CD4-positive, alpha-beta T cell treated with Interleukin-15 for 4 hours (primary cell): ENCODE measurements around the gene ADAP1.
"Not testable (repeated sequence)": the region's sequence is repeated elsewhere in the genome, so short reads cannot be mapped to it uniquely, and the experiment has no call there.

Source experiments
- DNase-seq: peaks from one replicate; pipeline ENCODE4 v3.0.0-alpha.2; 2020; ENCODE audit warnings: low spot score

The ADAP1 gene

GRCh38 chr7:974820-975681, 20.6 kb upstream of the ADAP1 start, which contains the start of gene COX19:
COX19 (minus strand) TSS chr7:975549; CDS start chr7:975509, 40 bp downstream.
- peak; percentile 89 for DNase-seq

GRCh38 chr7:974172-974571, 19.7 kb upstream of the ADAP1 start:
- peak; percentile 6 for DNase-seq

DNA sequence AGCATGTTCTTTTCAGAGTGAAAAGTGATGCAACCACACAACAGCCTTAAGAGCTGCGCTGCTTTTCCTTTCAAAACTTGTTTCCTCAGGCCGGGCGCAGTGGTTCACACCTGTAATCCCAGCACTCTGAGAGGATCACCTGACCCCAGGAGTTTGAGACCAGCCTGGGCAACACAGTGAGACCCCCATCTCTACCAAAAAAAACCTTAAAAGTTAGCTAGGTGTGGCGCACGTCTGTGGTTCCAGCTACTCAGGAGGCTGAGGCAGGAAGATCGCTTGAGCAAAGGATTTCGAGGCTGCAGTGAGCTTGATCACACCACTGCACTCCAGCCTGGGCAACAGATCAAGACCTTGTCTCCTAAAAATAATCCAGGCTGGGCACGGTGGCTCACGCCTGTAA, 18.8 kb upstream of the ADAP1 start:
- no peak for DNase-seq

- no peak for DNase-seq
Measured at GRCh38 chr7:972676-973309, 18.3 kb upstream of the ADAP1 start.

GRCh38 chr7:972110-972509, 17.6 kb upstream of the ADAP1 start:
- no peak for DNase-seq

- no peak for DNase-seq
Measured at GRCh38 chr7:970744-971143, 16.3 kb upstream of the ADAP1 start.

DNA sequence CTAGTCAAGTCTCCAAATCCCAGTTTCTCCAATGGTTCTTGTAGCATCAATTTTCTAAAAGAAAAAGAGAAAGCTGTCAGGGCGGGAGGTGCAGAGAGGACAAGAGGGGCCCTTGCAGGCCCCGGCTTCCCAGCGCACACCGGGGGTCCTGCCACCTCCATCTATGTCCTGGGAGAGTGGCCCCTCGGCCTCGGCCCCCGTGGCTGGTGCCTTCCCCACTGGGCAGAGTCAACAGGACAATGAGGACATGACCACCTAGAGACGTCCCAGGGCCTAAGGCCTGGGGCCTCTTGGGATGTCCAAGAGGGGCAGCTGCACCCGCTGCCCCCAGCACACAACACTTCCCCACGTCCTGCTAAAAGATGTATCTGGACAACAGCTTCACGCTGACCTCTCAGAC, 14.9 kb upstream of the ADAP1 start:
- no peak for DNase-seq

- DNase-seq = no peak
Measured at GRCh38 chr7:968205-969105, 14.0 kb upstream of the ADAP1 start.

- DNase-seq = no peak
Measured at GRCh38 chr7:967361-968082, 13.0 kb upstream of the ADAP1 start.

DNA sequence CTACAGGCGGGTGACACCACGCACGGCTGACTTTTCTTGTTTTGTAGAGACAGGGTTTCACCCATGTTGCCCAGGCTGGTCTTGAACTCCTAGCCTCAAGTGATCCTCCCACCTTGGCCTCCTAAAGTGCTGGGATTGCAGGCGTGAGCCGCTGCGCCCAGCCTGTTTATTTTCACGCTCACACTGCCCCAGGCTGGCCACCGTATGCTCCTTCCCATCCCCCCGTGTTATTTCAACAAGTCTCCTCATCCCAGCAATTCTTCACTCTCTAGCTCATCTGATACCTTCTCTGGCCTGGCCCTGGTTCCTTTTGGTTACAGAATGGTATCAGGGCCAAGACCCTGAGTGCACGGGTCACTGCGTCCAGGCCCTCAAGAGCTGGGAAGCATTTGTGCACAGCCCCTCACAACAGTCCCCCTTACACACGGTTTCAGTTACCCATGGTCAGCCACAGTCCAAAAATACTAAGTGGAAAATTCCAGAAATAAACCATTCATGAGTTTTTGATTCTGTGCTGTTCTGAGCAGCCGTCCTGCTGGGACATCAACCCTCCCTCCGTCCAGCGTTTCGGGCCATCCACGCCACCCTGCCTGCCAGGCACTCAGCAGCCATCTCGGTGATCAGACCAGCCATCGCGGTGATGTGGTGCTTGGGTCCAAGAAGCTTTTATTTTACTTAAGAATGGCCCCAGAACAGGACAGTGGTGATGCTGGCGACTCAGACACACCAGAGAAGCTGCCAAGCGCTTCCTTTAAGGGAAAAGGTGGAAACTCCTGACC, 12.0 kb upstream of the ADAP1 start:
- DNase-seq = no peak

GRCh38 chr7:964401-965231, 10.1 kb upstream of the ADAP1 start:
- no peak for DNase-seq

DNA sequence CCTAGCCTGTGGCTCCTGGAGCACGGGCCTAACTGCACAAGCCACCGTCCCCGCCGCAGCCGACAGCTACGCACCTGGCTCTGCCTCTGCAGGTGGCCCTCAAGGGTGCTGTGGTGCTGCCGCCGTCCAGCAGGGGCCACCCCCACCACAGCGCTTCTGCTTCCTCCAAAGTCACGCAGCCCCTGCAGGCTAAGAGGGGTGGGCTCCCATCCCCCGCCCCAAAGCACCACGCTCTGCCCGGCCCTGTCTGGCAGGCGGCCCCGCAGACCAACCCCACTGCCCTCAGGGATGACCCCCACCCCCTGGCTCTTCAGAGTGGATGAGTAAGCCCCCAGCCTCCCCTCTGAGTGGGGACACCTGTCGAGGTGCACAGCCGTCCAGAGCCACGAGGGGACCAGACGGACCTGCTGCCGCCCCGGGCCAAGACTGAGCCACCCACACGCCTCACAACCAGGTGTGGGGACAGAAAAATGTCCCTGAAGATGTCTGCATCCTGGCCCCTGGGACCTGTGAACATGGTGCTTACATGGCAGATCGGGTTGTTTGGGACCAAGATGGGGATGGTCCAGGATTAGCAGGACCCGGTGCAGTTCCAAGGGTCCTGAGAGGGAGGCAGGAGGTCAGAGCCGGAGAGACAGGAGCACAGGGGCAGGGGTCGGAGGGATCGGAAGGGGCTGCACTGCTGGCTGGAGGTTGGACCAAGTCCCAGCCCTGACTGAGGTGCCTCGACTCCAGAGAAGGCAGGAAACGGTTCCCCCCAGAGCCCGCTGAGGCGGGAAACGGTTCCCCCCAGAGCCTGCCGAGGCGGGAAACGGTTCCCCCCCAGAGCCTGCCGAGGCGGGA, 9.0 kb upstream of the ADAP1 start:
- peak; percentile 9 for DNase-seq

GRCh38 chr7:962401-963081, 8.1 kb upstream of the ADAP1 start:
- DNase-seq = no peak

DNA sequence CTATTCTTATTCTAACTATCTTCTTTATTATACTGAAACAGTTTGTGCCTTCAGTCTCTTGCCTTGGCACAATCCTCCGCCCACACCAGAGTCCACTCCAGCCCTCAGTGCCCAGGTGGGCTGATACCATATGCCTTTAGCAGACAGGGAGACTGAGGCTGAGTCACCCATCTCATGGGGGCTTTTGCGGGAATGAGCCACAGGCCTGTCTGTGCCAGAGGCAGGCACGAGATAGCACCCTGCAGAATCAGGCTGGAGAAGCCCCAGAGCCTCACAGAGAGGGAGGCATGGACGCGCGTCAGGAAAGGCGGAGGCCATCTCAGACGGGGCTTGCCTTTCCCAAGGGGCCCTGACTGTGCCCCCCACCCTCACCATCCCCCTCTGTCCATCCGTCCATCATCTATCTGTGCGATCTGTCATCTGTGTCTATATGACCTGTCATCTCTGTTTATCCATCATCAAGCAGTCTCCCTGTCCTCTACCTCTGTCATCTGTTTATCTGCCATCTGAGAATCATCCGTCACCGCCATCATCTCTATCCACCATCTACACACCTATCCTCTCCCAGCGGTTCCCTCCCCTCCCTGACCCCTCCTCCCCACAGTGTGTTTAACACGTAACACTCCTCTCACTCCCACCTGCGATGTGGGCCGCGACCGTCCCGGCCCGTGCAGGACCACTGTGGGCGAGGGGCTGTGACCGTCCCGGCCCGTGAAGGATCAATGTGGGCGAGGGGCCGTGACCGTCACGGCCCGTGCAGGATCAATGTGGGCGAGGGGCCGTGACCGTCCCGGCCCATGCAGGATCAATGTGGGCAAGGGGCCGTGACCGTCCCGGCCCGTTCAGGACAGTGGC, 7.3 kb upstream of the ADAP1 start:
- DNase-seq = no peak

DNA sequence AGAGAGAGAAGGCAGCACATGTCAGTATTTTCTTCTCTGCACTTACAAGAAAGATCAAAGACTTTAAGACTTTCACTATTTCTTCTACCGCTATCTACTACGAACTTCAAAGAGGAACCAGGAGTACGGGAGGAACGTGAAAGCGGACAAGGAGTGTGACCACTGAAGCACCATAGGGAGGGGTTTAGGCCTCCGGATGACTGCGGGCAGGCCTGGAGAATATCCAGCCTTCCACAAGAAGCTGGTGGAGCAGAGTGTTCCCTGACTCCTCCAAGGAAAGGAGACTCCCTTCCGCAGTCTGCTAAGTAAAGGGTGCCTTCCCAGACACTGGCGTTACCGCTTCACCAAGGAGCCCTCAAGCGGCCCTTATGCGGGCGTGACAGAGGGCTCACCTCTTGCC, 6.5 kb upstream of the ADAP1 start:
- DNase-seq = not testable (repeated sequence)

GRCh38 chr7:960269-960871, 5.9 kb upstream of the ADAP1 start:
- no peak for DNase-seq

- DNase-seq = not testable (repeated sequence)
Measured at GRCh38 chr7:959740-960139, 5.3 kb upstream of the ADAP1 start.
